ENCODE results near the gene AVPI1. TPM values are rescaled to one million over a fixed set of nuclear protein-coding genes. Genes with fewer than 3 reads are reported as not detected.
"Not testable (repeated sequence)": the region's sequence is repeated elsewhere in the genome, so short reads cannot be mapped to it uniquely, and the experiment has no call there.

AVPI1 gene
- total RNA-seq, 1 donor from 2014 or later: 2.6 TPM

GRCh38 chr10:97703398-97704067, 16.5 kb upstream of the AVPI1 start:
- H3K27ac Mint-ChIP-seq: no peak overlapping the region

GRCh38 chr10:97701438-97702069, 14.5 kb upstream of the AVPI1 start:
- Mint-ChIP-seq H3K9me3 (no peaks in the 10 kb centered on the region), H3K27me3 (ENCODE audit: insufficient read depth, low read depth) (peaks cover 4% of the 10 kb centered on the region), H3K4me3 (no peak overlapping the region), H3K36me3 (no peaks in the 10 kb centered on the region), H3K4me1 (no peaks in the 10 kb centered on the region), H3K27ac (no peak overlapping the region)
- no peaks in the 10 kb centered on the region for H3K27me3 ChIP-seq
- no peak overlapping the region for H3K9ac ChIP-seq
- H3K27ac ChIP-seq: no peak overlapping the region
- no peak for TF ChIP-seq EZH2phosphoT487 (IDR thresholded peaks at IDR 0.05)
- TF ChIP-seq CTCF (IDR thresholded peaks at IDR 0.05): peak; percentile 88
- H4K20me1 ChIP-seq (ENCODE audit: low read depth): no peaks in the 10 kb centered on the region
- DNase-seq (ENCODE audit: low spot score): peak; percentile 83
- H3K9me3 ChIP-seq (ENCODE audit: low read depth): no peaks in the 10 kb centered on the region
- no peak overlapping the region for H3K4me3 ChIP-seq
- H3K4me2 ChIP-seq: no peak overlapping the region
- no peaks in the 10 kb centered on the region for H3K4me1 ChIP-seq
- H3K36me3 ChIP-seq: no peaks in the 10 kb centered on the region
- peak overlapping the region; percentile 82 for H2AFZ ChIP-seq (replicated peaks)
- no peaks in the 10 kb centered on the region for H3K79me2 ChIP-seq (ENCODE audit: low read depth)
- no peaks in the 10 kb centered on the region for H3F3A ChIP-seq (ENCODE audit: low read depth)

More at GRCh38 chr10:97703398-97704067, 16.5 kb upstream of the AVPI1 start:
- Histone ChIP-seq H3K4me3 (no peak overlapping the region), H3K27ac (no peak overlapping the region), H2AFZ (replicated peaks) (no peak overlapping the region), H3K9ac (no peak overlapping the region), H3F3A (ENCODE audit: low read depth) (no peaks in the 10 kb centered on the region), H3K4me1 (no peaks in the 10 kb centered on the region), H3K36me3 (no peaks in the 10 kb centered on the region), H3K4me2 (no peak overlapping the region), H3K79me2 (ENCODE audit: low read depth) (no peaks in the 10 kb centered on the region), H3K27me3 (no peaks in the 10 kb centered on the region), H3K9me3 (ENCODE audit: low read depth) (no peaks in the 10 kb centered on the region), H4K20me1 (ENCODE audit: low read depth) (no peaks in the 10 kb centered on the region)
- no peaks in the 10 kb centered on the region for H3K36me3 Mint-ChIP-seq
- no peaks in the 10 kb centered on the region for H3K9me3 Mint-ChIP-seq
- DNase-seq (ENCODE audit: low spot score): no peak
- peaks cover 2% of the 10 kb centered on the region for H3K27me3 Mint-ChIP-seq (ENCODE audit: insufficient read depth, low read depth)
- H3K4me1 Mint-ChIP-seq: no peaks in the 10 kb centered on the region
- no peak for TF ChIP-seq EZH2 (IDR thresholded peaks at IDR 0.05)
- no peak for TF ChIP-seq EZH2phosphoT487 (IDR thresholded peaks at IDR 0.05)
- TF ChIP-seq CTCF (IDR thresholded peaks at IDR 0.05): no peak
- H3K4me3 Mint-ChIP-seq: no peak overlapping the region

- H3K9me3 Mint-ChIP-seq; H3K27ac Mint-ChIP-seq; H3K4me3 Mint-ChIP-seq; H3K36me3 Mint-ChIP-seq; H3K27me3 Mint-ChIP-seq (ENCODE audit: insufficient read depth, low read depth); H3K9me3 ChIP-seq (ENCODE audit: low read depth); H3K4me2 ChIP-seq; DNase-seq (ENCODE audit: low spot score); H3K79me2 ChIP-seq (ENCODE audit: low read depth); H3K4me1 ChIP-seq; H3K36me3 ChIP-seq; H4K20me1 ChIP-seq (ENCODE audit: low read depth); H3K9ac ChIP-seq; H3K27ac ChIP-seq; H3K4me1 Mint-ChIP-seq; H2AFZ ChIP-seq (replicated peaks); H3K27me3 ChIP-seq; H3F3A ChIP-seq (ENCODE audit: low read depth); H3K4me3 ChIP-seq: not testable (repeated sequence)
Observed at GRCh38 chr10:97698072-97698655, 11.1 kb upstream of the AVPI1 start.

GRCh38 chr10:97690133-97690532, 3.1 kb upstream of the AVPI1 start:
- H3K27ac ChIP-seq: no peak overlapping the region
- H4K20me1 ChIP-seq (ENCODE audit: low read depth): no peaks in the 10 kb centered on the region
- H3K4me1 ChIP-seq: peaks cover 11% of the 10 kb centered on the region
- H3K27ac Mint-ChIP-seq: no peak overlapping the region
- H2AFZ ChIP-seq (replicated peaks): no peak overlapping the region
- H3K4me3 ChIP-seq: no peak overlapping the region
- no peaks in the 10 kb centered on the region for H3K9me3 ChIP-seq (ENCODE audit: low read depth)
- no peaks in the 10 kb centered on the region for H3K36me3 Mint-ChIP-seq
- no peak for DNase-seq (ENCODE audit: low spot score)
- H3F3A ChIP-seq (ENCODE audit: low read depth): peaks cover 15% of the 10 kb centered on the region
- H3K27me3 ChIP-seq: peaks cover 10% of the 10 kb centered on the region
- H3K4me2 ChIP-seq: no peak overlapping the region
- TF ChIP-seq CTCF (IDR thresholded peaks at IDR 0.05) (no peak), EZH2phosphoT487 (IDR thresholded peaks at IDR 0.05) (no peak), EZH2 (IDR thresholded peaks at IDR 0.05) (no peak)
- H3K27me3 Mint-ChIP-seq (ENCODE audit: insufficient read depth, low read depth): peaks cover 9% of the 10 kb centered on the region
- H3K9ac ChIP-seq: no peak overlapping the region
- H3K4me3 Mint-ChIP-seq: no peak overlapping the region
- H3K4me1 Mint-ChIP-seq: peaks cover 11% of the 10 kb centered on the region
- H3K79me2 ChIP-seq (ENCODE audit: low read depth): no peaks in the 10 kb centered on the region
- no peaks in the 10 kb centered on the region for H3K36me3 ChIP-seq
- peaks cover 2% of the 10 kb centered on the region for H3K9me3 Mint-ChIP-seq
